ENCODE data around the gene SFXN2.
"Not testable (repeated sequence)": the region's sequence is repeated elsewhere in the genome, so short reads cannot be mapped to it uniquely, and the experiment has no call there.

SFXN2 gene

DNA sequence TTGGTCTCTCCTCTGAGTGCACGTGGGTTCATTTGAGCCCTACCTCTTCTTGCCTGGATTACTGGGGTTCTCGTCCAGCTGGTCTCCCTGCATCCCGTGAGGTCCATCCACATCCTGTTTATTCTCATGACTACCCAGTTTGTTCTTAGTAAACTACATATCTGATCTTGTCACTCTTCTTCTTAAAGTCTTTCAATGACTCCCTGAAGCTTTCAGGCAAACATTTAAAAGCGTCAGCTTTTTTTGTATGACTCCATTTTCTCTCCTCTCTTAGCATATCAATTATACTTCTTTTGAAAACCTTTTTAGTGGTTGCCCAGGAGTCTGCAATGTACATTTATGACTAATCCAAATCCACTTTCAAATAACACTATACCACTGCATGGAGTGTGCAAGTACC lies 7.5 kb downstream of the SFXN2 start:
- no peak overlapping the region for H3K4me3 Mint-ChIP-seq
- no peak overlapping the region for H3K27ac Mint-ChIP-seq
- H3K27me3 Mint-ChIP-seq (ENCODE audit: low read depth) = no peaks in the 10 kb centered on the region
- H3K9me3 Mint-ChIP-seq = peaks cover 5% of the 10 kb centered on the region
- peaks cover 22% of the 10 kb centered on the region for H3K4me1 Mint-ChIP-seq (ENCODE audit: low read depth)
- H3K36me3 Mint-ChIP-seq (ENCODE audit: low read depth) = peaks cover 16% of the 10 kb centered on the region

DNA sequence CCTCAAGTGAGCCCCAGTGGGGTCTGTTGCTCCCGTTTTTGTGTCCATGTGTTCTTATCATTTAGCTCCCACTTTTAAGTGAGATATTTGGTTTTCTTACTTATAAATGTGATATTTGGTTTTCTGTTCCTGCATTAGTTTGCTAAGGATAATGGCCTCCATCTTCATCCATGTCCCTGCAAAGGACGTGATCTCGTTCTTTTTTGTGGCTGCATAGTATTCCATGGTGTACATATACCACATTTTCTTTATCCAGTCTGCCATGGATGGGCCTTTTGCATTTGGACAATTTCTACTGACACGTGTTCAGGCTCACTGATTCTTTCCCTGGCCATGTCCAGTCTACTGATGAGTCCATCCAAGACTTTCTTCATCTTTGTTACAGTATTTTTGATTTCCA lies 9.6 kb downstream of the SFXN2 start:
- Mint-ChIP-seq H3K36me3 (ENCODE audit: low read depth) (peaks cover 17% of the 10 kb centered on the region), H3K27ac (no peak overlapping the region), H3K4me1 (ENCODE audit: low read depth) (peaks cover 18% of the 10 kb centered on the region), H3K4me3 (no peak overlapping the region), H3K9me3 (peaks cover 5% of the 10 kb centered on the region), H3K27me3 (ENCODE audit: low read depth) (no peaks in the 10 kb centered on the region)

DNA sequence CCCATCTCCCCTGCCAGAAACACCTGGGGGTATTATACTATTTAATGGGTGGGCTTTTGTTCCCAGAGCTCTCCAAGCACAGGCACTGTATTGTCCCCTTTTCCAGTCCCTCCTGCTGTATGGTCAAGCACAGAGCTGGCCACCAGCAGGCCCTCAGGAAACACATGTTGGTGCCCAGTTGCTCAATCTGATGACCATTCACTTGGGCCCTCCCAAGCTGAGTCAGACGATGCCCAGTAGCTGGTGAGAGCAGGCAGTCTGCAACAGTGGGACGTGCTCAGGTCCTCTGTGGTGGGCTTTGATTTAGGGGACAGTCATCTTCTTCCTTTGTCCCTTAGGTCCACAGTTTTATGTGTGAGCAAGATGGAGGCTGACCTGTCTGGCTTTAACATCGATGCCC lies 11.8 kb downstream of the SFXN2 start:
- Mint-ChIP-seq H3K9me3 (peaks cover 5% of the 10 kb centered on the region), H3K27me3 (ENCODE audit: low read depth) (no peaks in the 10 kb centered on the region), H3K4me1 (ENCODE audit: low read depth) (peaks cover 15% of the 10 kb centered on the region), H3K4me3 (no peak overlapping the region), H3K27ac (no peak overlapping the region), H3K36me3 (ENCODE audit: low read depth) (peaks cover 13% of the 10 kb centered on the region)

DNA sequence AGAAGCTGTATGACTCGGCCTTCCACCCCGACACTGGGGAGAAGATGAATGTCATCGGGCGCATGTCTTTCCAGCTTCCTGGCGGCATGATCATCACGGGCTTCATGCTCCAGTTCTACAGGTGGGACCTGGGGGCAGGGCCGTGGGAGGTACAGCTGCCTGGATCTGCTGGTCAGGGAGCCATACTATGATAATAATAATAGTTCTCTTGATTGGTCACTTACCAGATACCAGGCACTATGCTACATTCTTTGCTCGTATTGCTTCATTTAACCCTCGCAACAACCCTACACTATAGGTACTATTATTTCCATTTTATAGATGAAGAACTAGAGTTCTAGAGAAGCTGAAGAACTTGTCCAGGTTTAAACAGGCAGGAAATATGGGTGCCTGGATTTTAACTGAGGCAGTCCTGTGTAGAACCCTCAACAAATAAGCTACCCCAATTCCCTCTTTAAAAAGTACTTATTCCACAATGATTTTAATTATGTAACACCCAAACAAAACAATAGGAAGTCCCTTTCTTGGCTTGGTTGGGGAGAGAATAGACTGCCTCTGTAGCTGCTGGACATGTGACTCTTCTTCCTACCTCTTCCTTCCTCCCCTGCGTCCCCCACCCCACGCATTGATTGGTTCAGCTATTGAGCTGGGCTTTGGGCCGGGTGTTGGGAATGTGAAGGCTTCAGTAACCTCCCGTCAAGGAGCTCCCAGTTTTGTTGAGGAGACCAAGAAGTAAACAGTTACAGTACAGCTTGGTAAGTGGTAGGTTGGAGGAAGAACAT lies 12.8 kb downstream of the SFXN2 start:
- Mint-ChIP-seq H3K4me1 (ENCODE audit: low read depth) (peaks cover 11% of the 10 kb centered on the region), H3K4me3 (no peak overlapping the region), H3K9me3 (peaks cover 5% of the 10 kb centered on the region), H3K27me3 (ENCODE audit: low read depth) (no peaks in the 10 kb centered on the region), H3K36me3 (ENCODE audit: low read depth) (peaks cover 13% of the 10 kb centered on the region), H3K27ac (no peak overlapping the region)

DNA sequence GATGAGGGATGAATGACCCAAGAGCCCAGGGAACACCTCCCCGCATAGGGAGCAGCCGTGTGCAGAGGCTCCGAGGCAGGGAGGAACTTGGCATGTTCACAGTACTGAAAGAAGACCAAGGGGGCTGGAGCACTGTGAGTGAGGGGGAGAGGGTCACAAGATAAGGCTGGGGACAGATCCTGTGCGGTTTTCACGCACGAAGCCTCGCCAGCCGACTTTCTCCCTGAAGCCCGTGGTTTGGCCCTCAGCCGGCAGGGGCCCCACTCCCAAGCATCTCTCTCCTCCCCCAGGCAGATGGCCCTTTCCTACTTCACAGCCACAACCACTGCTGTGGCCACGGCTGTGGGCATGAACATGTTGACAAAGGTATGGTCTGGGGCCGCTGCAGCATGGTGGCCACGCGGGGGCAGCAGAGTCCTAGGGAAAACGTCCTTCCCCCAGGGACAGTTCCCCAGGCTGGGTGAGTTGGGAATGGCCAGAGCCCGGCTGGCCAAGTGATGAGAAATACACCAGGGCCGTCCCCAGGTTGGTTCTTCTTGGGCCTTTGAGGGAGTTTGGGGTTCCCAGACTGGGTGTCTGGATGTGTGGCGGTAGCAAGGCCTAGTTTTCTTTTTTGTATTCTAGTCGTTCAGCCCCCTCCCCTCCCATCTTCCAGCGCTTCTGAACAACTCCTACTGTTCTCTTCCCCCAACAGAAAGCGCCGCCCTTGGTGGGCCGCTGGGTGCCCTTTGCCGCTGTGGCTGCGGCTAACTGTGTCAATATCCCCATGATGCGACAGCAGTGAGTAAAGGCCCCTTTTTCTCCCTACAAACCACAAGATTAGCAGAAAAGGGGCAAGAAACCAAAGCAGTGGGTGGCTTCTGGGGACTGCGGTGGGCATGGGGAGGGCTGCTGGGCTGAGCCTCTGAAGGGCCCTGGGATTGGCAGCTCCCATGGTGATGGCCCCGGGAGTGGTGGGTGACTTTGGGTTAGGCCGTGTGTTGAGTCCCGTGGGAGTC lies 14.9 kb downstream of the SFXN2 start:
- Mint-ChIP-seq H3K4me3 (no peak overlapping the region), H3K9me3 (no peaks in the 10 kb centered on the region), H3K36me3 (ENCODE audit: low read depth) (peaks cover 11% of the 10 kb centered on the region), H3K27ac (no peak overlapping the region), H3K27me3 (ENCODE audit: low read depth) (no peaks in the 10 kb centered on the region), H3K4me1 (ENCODE audit: low read depth) (peaks cover 12% of the 10 kb centered on the region)

DNA sequence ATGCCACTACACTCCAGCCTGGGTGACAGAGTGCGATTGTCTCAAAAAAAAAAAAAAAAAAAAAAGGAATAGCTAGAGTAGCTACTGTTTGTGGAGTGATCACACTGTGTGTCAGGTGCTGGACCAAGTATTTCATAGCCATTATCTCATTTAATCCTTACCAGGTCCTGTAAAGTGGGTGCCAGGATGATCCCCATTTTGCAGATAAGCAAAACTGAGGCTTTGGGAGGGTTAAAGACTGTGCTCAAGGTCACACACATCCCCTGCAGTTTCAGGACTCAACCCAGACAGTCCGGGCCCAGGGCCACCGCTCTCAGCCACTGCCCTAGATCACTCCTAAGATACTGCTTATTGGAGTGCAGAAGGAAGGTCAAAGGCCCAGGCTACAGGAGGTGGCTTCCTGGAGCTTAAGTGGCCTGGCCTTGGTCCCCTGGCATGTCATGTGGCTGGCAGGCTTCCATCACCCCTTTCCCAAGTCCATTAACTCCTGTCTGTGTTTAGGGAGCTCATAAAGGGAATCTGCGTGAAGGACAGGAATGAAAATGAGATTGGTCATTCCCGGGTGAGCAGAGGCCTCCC lies 16.9 kb downstream of the SFXN2 start:
- H3K4me3 Mint-ChIP-seq = no peak overlapping the region
- no peaks in the 10 kb centered on the region for H3K27me3 Mint-ChIP-seq (ENCODE audit: low read depth)
- no peak overlapping the region for H3K27ac Mint-ChIP-seq
- no peaks in the 10 kb centered on the region for H3K9me3 Mint-ChIP-seq
- H3K4me1 Mint-ChIP-seq (ENCODE audit: low read depth) = peaks cover 9% of the 10 kb centered on the region
- peaks cover 7% of the 10 kb centered on the region for H3K36me3 Mint-ChIP-seq (ENCODE audit: low read depth)

DNA sequence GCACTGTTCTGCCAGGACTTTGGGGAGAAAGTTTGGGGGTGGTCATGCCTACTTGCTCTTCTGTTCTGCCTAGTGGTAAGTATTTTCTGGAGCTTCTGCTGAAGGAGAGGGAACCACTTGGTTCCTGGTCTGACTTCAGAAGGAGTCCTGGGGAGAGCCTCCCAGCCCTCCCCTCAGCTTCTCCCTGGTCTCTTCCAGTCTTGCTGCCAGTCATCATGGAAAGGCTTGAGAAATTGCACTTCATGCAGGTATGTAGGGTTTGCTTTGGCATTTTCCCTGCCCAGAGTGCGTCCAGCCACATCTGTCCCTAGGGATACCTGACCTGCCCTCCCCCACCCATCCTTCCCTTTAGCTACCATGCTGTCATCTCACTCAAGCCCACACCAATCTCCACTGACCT lies 18.2 kb downstream of the SFXN2 start:
- no peaks in the 10 kb centered on the region for H3K9me3 Mint-ChIP-seq
- H3K4me1 Mint-ChIP-seq (ENCODE audit: low read depth) = peaks cover 9% of the 10 kb centered on the region
- peaks cover 7% of the 10 kb centered on the region for H3K36me3 Mint-ChIP-seq (ENCODE audit: low read depth)
- H3K4me3 Mint-ChIP-seq = no peak overlapping the region
- no peak overlapping the region for H3K27ac Mint-ChIP-seq
- no peaks in the 10 kb centered on the region for H3K27me3 Mint-ChIP-seq (ENCODE audit: low read depth)

DNA sequence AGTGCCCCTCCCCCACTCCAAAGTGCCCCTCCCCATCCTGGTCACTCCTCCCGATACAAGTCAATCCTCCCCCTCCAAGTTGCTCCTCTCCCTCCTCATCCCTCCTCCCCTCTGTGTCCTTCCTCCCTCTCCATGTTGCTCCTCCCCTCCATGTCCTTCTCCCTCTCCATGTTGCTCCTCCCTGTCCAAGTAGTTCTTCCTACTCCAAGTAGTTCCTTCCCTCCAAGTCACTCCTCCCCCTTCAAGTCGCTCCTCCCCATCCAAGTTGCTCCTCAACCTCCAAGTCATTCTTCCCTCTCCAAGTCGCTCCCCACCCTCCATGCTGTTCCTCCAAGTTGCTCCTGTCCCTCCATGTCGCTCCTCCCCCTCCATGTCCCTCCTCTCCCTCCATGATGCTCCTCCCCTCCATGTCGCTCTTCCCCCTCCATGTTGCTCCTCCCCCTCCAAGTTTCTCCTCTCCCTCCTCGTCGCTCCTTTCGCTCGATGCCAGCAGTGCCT lies 20.7 kb downstream of the SFXN2 start:
- peaks cover 4% of the 10 kb centered on the region for H3K36me3 Mint-ChIP-seq (ENCODE audit: low read depth)
- peak overlapping the region; percentile 52 for H3K27ac Mint-ChIP-seq
- no peaks in the 10 kb centered on the region for H3K9me3 Mint-ChIP-seq

DNA sequence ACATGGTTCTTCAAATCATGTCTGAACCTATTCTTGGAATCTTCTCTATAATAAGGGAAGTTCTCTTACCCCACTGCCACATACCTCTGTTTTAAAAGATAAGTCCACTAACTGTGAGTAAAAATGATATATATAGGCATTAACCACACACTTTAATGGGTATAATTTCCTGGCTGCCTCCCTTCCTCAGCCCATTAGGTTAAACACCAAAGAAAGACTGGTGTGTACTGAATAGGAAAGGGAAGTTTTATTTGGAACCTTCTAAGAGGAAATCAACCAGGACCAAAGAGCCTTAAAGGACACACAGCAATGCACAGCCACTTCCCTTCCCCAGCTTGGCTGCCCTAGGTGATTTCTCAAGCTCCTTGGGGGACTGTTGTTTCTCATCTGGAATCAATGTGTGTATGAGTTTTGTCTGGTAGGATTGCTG lies 24.3 kb downstream of the SFXN2 start:
- Mint-ChIP-seq H3K27me3 (ENCODE audit: low read depth) (no peaks in the 10 kb centered on the region), H3K4me1 (ENCODE audit: low read depth) (peaks cover 7% of the 10 kb centered on the region), H3K9me3 (peaks cover 6% of the 10 kb centered on the region), H3K36me3 (ENCODE audit: low read depth) (no peaks in the 10 kb centered on the region), H3K4me3 (no peak overlapping the region), H3K27ac (no peak overlapping the region)

More for the DNA sequence above, 20.7 kb downstream of the SFXN2 start:
- H3K4me3 Mint-ChIP-seq = no peak overlapping the region
- H3K27me3 Mint-ChIP-seq (ENCODE audit: low read depth) = no peaks in the 10 kb centered on the region
- H3K4me1 Mint-ChIP-seq (ENCODE audit: low read depth) = peaks cover 2% of the 10 kb centered on the region

DNA sequence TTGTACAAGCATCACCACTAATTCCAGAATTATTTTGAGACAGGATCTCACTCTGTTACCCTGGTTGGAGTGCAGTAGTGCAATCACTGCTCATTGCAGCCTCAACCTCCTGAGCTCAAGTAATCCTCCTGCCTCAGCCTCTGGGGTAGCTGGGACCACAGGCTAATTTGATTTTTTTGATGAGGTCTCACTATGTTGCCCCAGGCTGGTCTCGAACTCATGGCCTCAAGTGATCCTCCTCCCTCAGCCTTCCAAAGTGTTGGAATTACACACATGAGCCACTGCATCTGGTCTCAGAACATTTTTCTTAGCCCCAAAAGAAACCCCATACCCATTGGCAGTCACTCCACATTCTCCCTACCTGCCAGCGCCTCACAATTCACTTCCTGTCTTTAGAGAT lies 25.8 kb downstream of the SFXN2 start:
- H3K9me3 Mint-ChIP-seq = peaks cover 6% of the 10 kb centered on the region
- H3K4me1 Mint-ChIP-seq (ENCODE audit: low read depth) = peaks cover 19% of the 10 kb centered on the region
- peaks cover 4% of the 10 kb centered on the region for H3K36me3 Mint-ChIP-seq (ENCODE audit: low read depth)

DNA sequence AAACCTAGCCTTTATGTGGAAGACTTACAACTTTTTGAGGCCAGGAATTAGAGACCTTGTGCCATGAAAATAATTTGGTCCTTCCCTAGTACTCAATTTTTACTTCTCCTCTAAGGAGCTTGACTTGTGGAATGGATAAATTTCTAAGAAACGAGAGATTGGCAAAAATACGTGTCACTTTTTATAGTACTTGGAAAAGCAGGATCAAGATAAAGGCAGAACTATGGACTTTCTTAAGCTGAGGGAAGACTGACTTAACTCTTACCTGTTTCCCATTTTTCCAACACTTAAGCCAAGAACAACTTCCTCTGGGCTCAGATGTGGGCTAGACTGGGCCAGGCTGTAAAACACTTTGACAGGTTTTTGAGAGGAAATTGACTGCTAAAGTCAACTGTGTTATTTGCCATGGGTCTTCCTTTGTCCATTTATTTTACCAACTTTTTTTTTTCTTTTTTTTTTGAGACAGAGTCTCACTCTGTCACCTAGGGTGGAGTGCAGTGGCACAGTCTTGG lies 27.3 kb downstream of the SFXN2 start:
- H3K4me3 Mint-ChIP-seq = no peak overlapping the region
- H3K9me3 Mint-ChIP-seq = peaks cover 6% of the 10 kb centered on the region
- H3K27ac Mint-ChIP-seq = no peak overlapping the region
- peaks cover 4% of the 10 kb centered on the region for H3K36me3 Mint-ChIP-seq (ENCODE audit: low read depth)
- no peaks in the 10 kb centered on the region for H3K27me3 Mint-ChIP-seq (ENCODE audit: low read depth)
- peaks cover 30% of the 10 kb centered on the region for H3K4me1 Mint-ChIP-seq (ENCODE audit: low read depth)

More for the DNA sequence above, 25.8 kb downstream of the SFXN2 start:
- Mint-ChIP-seq H3K27me3 (ENCODE audit: low read depth) (no peaks in the 10 kb centered on the region), H3K27ac (no peak overlapping the region), H3K4me3 (no peak overlapping the region)

DNA sequence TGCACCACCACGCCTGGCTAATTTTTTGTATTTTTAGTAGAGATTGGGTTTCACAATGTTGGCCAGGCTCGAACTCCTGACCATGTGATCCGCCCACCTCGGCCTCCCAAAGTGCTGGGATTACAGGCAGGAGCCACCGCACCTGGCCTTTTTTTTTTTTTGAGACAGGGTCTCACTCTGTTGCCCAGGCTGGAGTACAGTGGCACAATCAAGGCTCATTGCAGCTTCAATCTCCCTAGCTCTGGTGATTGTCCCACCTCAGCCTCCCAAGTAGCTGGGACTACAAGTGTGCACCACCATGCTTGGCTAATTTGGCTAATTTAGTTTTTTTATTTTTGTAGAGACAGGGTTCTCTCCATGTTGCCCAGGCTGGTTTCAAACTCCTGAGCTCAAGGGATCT lies 27.9 kb downstream of the SFXN2 start:
- H3K27ac Mint-ChIP-seq; H3K27me3 Mint-ChIP-seq (ENCODE audit: low read depth); H3K9me3 Mint-ChIP-seq; H3K36me3 Mint-ChIP-seq (ENCODE audit: low read depth); H3K4me3 Mint-ChIP-seq: not testable (repeated sequence)
- H3K4me1 Mint-ChIP-seq (ENCODE audit: low read depth) = peaks cover 30% of the 10 kb centered on the region

DNA sequence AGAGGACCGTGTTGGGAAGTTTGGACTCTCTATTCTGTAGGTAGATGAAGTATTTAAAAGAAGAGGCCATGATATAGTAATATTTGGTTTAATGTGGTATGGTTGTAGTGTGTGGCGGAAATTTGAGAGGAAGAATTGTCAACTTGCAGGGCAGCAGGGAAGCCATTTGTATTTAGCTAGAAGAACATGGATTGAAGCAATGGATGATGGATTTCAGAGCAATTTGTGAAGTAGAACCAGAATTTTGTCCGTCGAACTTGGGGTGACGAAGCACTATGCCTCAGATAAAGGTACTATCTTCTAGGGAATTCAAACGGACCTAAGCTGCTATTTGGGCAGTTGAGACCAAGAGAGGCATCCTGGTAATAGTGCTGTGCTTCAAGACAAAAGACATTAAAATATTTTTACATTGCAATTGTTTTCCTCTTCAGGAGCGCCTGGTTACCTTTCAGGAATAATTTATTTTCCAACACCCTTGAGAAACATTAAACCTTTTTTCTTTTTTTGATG lies 28.7 kb downstream of the SFXN2 start:
- Mint-ChIP-seq H3K4me3 (peak overlapping the region; percentile 47), H3K27me3 (ENCODE audit: low read depth) (no peaks in the 10 kb centered on the region), H3K27ac (peak overlapping the region; percentile 90), H3K4me1 (ENCODE audit: low read depth) (peaks cover 30% of the 10 kb centered on the region), H3K9me3 (peaks cover 6% of the 10 kb centered on the region), H3K36me3 (ENCODE audit: low read depth) (peaks cover 4% of the 10 kb centered on the region)

All from T-helper 1 cell treated with Interleukin-12 subunit alpha and Interleukin-12 subunit beta and Interleukin-4 antibody, amounts not matched to agents 30 μg/mL and 1 μg/mL, for 36 hours (primary cell).